ENCODE data around the gene HAO1.
"Not testable (repeated sequence)": the region's sequence is repeated elsewhere in the genome, so short reads cannot be mapped to it uniquely, and the experiment has no call there.

Gene HAO1

DNA sequence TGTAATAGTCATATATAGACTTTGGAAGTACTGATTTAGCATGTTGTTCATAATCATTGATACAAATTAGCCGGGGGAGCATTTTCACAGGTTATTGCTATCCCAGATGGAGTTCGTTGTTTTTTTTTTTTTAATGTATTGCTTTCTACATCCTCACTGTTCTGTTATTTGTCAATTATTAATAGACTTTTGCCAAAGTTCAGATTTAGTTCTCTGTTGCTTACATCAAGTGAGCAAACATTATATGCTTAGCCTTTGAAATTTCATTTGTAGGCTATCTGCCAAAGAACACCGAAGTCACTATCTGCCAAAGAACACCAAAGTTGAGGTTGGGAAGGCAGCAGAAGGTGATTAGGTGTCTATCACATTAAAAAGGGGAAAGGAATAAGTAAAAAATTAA, at the start of gene HAO1:
Gene HAO1, minus strand, starts transcription at position 118 of the 400 bp plus-strand sequence. Its CDS starts 36 bp downstream, at position 82.
- no peak for DNase-seq (ENCODE audit: low read depth in 2 of 2)

DNA sequence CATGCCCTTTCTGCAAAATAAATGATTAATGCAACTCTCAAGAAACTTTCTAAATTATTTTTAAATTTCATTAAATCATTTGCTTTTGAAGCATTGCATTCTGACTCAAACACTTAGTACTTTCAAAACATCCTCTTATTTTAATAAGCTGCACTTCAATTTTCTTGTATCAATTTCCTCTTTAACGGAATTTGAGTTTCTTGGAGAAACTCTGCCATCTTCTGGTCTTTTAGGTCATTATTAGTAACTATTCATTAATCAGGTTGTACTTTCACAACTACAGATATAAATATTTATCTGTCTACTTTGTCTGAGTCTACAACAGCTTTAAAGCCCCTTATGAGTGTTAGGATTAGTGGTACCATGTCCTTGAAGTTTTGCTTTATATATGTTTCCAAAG, 49.1 kb upstream of the HAO1 start:
- DNase-seq (ENCODE audit: low read depth in 2 of 2): no peak

DNA sequence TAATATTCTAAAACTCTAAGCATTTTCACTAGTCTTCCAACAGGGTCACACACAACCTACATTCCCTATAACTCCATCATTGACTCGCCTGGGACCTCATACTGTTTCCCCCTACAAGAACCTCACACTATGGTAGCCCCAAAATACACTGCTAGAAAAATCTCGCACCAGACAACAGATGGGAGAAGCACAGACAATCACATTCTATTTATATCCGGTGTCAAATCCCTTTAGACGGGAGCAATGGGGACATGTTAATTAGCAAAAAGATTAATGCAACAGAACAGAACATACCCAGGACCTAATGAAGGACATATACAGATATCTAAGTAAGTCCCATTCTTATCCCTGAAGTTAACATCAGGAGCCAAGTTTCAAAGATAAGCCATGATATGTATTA, 45.7 kb upstream of the HAO1 start:
- no peak for DNase-seq (ENCODE audit: low read depth in 2 of 2)

DNA sequence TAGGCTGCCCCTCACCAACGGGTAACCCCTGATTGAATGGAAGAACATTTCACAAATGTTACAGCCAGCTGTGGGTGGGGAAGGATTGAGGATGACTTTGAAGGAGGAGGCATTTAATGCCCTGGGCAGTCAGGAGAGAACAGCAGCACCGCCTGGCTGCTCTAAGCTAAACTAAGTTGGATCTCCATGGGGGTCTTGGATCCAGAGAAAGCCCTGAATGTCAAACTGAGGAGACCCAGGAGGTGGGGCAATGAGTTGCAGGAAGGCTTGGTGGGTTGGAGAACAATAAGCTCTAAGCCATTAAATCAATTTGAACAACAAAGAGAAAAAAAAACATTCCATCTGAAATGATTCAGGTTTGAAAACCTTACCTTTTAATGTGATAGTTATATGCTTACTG, 43.9 kb upstream of the HAO1 start:
- no peak for DNase-seq (ENCODE audit: low read depth in 2 of 2)

DNA sequence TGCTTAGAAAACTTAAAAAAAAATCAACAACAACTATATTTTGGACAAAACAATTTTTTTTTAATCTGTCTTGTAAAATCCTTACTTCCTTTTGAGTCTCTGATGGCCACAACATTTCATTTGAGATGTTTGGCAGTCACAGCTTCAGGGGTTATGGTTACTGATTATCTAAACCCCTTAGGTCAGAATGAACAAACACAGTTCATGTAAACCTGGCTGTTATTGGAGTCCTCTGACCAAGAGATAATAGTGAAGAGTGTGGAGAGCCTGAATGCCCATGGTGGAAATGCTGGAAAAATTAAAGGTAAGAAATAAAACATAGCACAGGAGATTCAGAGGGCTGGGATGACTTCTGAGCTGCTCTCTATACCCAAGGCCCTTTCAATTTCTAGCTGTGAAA, 41.1 kb upstream of the HAO1 start:
- DNase-seq (ENCODE audit: low read depth in 2 of 2): no peak

DNA sequence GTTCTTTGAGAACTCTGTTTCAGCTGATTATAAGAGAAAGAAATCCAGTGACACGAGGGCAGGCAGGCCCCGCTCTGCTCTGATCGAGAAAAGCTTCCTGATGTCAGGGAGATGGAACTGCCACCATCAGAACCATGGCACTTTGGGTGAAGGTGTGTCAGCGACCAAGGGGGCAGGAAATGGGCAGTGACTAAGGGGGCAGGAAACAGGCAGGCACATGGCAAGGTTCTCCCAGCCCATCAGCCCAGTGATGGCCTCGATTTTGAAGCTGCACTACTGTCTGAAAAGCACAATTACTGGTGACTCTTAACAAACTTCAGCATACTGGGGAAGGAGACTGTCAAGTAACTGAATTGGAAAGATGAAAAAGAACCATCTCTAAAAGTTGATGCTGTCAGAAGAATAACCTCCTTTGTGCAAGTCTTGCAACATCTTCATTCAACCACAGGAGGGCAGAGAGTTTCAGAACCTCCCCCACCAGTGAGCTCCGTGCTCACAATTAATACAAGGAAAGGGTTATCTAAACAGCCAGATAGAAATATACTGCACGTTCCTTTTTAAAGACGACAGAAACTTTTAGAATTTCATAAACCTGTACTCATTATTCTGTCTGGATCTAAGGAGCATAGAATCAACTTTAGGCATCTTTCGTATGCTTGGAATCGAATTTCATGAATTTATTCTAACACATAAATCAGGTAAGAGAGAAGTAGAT, 40.2 kb upstream of the HAO1 start:
- DNase-seq (ENCODE audit: low read depth in 2 of 2): no peak

DNA sequence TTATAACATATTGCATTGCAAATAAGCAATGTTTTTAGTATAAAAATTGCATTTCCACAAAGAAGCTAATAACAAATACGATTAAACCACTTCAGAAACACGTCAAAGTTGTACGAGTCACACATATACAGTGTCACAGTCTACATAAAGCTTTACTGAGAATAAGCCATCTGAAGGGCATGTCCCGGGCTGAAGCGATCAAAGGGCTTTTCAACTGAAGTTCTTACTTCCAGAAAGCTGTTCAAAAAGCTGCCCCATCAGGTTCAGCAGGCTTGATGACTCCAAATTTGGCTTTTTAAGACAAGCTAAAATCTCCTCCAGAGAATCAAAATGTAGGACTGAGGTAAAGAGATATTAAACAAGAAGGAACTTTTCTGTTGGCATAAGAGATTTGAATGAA, 37.5 kb upstream of the HAO1 start:
- DNase-seq (ENCODE audit: low read depth in 2 of 2): no peak

DNA sequence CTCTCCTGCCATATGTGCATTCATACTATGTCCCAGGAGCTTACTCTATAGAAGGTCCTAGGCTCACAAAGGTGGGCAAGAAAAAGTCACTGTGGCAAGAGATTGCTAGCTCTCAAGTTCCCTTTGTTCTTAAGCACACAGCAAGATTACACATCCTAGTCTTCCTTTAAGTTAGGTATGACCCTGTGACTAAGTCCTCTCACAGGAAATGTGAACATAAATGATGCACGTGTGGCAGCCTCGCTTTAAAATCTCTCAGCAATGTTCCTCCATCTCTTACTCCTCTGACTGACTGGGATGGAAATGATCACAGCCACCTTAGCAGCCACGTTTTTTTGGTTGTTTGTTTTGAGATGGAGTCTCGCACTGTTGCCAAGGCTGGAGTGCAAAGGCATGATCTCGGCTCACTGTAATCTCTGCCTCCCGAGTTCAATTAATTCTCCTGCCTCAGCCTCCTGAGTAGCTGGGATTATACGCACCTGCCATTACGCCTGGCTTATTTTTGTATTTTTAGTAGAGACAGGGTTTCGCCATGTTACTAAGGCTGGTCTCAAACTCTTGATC, 35.7 kb upstream of the HAO1 start:
- no peak for DNase-seq (ENCODE audit: low read depth in 2 of 2)

DNA sequence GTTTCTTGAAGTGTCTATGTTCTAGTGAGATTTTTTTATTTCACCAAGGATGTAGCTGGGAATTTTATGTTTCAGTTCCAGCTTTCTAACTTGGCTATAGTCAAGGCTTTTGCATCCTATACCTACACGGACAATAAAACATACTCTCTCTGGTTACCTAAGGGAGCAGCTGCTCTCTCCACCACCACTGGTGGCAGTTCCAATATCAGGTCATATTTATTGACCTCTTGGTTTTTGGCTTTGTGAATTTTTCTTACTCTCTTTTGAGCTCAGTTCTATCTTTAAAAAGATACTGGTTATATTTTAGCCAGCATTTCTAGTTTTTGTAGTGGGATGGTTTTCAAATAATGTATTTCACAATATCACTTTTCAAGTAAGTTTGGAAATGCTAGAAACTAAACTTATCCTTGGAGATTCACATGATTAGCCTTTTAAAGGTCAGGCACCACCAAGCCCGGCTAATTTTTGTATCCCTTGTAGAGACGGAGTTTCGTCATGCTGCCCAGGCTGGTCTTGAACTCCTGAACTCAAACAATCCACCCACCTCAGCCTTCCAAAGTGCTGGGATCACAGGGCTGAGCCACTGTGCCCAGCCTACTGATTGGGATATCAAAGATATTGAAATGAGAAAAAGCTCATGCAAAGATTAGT, 34.7 kb upstream of the HAO1 start:
- no peak for DNase-seq (ENCODE audit: low read depth in 2 of 2)

DNA sequence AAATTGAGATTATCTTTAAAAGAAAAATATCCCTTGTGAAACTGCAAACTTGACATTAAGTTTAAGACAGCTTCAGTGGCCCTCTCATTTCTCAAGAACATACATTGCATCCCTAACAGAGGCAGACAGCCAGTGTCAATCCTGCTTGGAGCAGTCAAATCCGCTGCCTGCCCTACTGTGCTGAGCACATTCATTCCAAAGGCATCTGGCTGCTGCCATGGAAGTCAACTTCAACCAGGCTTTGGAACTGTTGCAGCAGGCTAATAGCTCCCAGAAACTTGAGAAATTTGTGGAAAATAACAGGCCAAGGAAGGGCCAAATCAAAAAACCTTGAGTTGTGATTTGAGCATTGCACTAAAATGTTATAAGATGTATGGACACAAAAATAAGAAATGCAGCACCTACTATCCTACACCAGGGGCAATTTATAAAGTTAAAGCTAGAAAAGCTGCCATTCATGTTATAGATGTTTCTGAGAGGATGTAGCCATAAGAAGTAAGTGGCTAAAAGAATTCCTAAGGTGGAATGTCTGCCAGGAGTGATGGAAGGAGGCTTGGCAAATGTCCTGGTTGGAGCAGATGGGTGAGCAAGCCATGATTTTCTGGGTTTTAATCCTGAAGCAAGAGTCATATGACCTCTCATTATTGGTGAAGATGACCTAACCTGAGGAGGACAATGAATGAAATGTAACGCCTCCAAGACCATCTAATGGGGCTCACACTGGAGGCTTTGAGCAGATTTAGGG, 31.4 kb upstream of the HAO1 start:
- no peak for DNase-seq (ENCODE audit: low read depth in 2 of 2)

DNA sequence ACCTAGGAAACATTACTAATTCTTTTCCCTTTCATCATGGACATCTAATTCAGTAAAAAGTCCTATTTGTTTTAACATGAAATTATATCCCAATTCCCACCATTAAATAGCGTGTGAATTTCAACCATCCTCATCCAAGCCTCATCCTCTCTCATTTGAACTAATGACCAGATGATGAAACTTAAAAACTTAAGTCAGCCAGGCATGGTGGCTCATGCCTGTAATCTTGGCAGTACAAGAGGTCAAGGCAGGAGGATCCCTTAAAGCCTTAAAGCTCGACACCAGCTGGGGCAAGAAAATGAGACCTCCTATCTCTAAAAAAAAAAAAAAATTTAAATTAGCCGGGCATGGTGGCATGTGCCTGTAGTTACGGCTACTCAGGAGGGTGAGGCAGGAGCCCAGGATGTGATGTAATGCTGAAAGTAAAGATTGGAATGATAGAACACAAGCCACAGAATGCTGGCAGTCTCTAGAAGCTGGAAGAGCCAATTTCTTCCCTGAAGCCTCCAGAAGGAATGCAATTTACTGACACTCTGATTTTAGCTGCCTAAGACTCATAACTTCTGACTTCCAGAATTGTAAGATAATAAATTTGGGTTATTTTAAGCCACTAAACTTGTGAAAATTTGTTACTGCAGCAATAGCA, 27.1 kb upstream of the HAO1 start:
- no peak for DNase-seq (ENCODE audit: low read depth in 2 of 2)

DNA sequence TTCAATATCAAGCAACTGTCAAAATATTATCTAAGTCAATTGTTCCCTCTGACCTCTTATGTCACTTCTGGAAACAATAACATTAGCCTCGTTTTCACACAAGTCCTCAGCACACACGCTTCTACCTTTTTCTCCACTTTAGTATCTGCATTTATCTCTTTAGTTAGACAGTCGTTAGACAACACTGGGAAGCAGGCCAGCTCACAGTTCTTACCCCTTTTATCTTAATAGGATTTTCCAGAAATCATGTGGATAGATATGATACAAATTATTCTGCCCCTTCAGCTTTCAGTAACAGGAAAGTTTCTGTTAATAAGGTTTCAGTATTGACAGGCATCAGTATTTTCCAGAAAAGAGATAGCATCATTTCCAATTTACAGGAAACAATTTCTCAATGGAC, 25.9 kb upstream of the HAO1 start:
- no peak for DNase-seq (ENCODE audit: low read depth in 2 of 2)

DNA sequence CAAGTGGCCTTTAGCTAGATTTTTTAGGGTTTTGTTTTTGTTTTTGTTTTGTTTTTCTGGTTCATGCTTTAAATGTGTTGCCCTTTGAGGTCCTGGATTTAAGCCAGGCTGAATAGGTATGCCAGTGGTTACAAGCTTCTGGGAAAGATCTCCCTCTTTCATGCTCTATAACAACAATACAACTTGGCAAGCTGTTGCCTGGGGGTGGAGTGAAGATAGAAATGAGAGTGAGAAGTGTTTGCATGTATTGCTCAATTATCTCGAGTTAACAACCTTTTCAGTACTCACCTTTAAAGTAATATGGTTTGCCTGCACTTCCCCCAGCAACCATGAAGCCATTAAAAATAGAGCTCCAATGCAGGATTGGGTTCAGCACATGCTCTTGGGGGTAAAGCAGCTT, 19.2 kb upstream of the HAO1 start:
- no peak for DNase-seq (ENCODE audit: low read depth in 2 of 2)

DNA sequence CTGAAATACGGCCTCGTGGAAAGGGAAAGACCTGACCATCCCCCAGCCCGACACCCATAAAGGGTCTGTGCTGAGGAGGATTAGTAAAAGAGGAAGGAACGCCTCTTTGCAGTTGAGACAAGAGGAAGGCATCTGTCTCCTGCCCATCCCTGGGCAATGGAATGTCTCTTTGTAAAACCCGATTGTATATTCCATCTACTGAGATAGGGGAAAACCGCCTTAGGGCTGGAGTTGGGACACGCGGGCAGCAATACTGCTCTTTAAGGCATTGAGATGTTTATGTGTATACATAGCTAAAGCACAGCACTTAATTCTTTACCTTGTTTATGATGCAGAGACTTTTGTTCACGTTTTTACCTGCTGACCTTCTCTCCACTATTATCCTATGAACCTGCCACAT, 16.3 kb upstream of the HAO1 start:
- DNase-seq (ENCODE audit: low read depth in 2 of 2): not testable (repeated sequence)

DNA sequence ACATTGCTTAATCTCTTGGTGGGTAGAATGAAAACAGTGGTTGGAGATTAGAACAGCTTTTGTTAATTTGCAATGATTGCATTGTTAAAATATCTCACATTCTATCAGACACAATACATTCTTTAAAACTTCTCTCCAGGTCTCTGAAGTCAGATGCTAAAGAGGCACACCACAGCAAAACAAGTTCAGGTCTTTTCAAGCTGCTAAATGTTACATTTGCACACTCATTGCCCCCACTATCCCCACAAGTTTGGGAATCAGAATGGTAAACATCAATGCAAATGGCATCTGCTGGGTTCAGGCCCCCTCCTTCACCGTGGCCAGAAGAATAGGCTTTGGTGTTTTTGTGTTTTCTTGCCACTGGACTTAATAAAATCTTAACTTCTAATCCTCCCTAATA, 10.1 kb upstream of the HAO1 start:
- DNase-seq (ENCODE audit: low read depth in 2 of 2): no peak

DNA sequence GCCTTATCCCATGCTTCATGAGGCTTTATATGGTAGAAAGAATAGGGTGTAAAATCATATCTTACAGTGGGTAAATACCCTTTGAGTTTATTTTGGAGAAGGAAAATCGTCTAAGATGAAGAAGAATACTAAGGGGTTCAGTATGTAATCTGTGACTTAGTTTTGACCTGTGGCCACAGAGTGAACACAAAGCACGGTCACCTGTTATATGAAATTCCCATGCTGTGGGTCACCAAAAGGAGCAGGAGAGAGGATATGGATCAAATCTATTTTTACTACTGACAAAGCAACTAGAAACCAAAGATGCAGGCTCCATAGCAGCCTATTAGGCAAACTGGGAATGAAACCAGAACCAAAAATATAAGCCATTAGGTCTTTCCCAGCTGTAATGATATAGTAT, 3.6 kb upstream of the HAO1 start:
- DNase-seq (ENCODE audit: low read depth in 2 of 2): no peak

DNA sequence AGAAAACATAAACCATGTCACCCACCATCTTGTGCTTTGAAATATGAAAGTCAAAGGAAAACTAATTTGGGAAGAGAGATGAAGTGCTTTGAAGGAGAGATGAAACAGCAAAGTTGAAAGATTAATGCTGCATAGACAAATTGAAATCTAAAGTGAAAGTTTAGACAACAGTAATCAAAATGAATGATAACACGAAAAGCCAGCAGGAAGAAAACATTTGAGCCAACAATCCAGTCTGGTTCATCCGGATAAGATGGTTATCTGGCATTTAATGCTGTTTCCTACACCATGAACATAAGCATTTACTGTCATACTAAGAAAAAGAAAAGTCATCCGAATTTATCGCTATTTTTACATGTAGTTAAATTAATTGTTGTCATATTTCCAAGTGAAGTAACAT, 595 bp downstream of the HAO1 start:
- no peak for DNase-seq (ENCODE audit: low read depth in 2 of 2)

DNA sequence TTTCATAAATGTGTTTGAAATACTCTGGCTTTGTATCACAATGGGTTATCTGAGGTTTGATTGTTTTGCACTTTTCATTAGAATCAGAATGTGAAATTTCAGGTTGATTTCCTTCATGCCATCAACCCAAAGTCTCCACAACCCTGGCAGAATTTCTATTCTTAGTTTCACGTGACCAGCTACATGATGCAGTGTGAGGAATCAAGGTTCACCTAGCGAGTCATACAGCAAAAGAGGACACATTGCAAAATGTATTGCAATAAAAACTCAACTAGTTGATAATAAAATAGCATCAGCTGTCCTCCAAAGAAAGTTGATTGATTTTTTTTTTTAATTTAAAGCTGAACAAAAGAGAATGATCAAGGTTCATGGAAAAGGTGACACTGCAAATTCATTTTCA, 2.2 kb downstream of the HAO1 start:
- DNase-seq (ENCODE audit: low read depth in 2 of 2): no peak

DNA sequence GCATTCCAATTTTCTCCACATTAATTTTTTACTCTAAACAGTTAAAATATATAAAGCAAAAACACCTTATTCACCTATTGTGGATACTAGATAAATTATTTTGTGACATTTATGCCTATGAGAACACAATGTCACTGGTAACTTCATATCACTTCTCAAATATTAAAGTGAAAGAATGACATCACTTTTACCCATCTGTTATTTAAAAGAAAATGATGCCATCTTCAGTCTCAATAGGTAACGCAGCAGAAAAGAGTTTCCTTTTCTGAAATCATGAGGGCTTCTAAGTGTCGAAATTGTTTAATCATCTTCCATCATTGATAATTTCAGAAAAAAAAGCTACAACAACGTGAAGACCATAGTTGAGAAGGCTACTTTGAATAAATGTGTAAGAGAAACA, 2.9 kb downstream of the HAO1 start:
- no peak for DNase-seq (ENCODE audit: low read depth in 2 of 2)

DNA sequence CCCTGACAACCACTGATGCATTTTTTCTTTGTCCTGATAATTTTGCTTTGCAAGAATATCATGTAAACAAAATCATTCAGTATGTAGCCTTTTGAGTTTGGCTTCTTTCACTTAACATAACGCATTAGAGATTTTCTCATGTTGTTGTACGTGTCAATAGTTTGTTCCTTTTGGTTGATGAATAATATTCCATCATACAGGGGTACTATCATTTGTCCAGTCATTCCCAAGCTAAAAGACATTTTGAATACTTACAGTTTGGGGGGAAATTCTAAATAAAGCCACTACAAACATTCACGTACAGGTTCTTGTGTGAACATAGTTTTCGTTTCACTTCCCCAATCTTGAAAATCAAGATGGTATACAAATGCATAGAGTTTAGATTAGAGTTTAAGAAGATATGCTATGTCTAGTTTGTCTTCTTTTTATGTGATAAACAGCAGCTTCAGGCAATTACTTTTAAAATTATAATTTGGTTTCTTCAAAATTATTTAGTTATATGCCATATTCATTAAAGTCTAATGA, 5.2 kb downstream of the HAO1 start:
- DNase-seq (ENCODE audit: low read depth in 2 of 2): no peak

DNA sequence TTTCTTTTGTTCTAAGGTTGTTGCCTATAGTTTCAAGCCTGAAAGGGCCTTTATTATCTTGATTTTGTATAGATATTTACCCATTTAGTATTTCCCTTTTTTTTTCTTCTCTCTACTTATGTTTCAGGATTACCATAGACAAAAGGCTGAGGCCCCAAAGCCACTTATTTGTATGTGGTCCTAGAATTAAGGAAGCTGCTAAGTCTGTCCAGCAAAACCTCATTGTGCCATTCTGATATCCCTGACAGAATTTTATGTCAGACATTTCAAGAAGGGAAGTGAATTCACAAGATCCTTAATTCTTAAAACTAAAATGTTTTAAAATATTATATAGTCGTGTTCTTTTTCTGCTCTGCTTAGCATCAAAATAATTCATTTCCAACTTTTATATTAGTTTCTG, 6.9 kb downstream of the HAO1 start:
- DNase-seq (ENCODE audit: low read depth in 2 of 2): no peak

DNA sequence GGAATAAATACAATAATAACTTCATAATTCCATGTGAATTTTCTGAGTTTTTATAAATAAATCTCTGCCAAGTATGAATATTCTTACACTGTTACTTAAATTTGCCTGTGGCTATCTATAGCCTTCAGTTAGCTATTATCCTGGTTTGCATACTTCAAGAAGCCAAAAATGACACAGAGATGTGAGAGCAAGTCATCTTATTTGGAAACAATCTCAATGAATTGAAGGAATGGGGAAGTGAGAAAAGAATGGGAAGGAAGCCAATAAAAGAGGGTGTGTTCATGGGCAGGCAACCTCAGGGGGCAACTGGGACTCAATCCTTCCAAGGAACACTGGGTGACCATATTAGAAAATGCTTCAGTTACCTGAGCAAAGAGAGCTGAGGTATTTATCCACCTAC, 9.9 kb downstream of the HAO1 start:
- DNase-seq (ENCODE audit: low read depth in 2 of 2): no peak
